B cell (primary cell): ENCODE results near the gene AP1S2. TPM values are rescaled to one million over a fixed set of nuclear protein-coding genes. Genes with fewer than 3 reads are reported as not detected.

Experiments
- ATAC-seq: fragments of 200-7000 bp; cut with Tn5 transposase; one replicate; pipeline ENCODE4 v1.10.0; 2021; ENCODE audit warnings: low read depth, mild to moderate bottlenecking, moderate number of reproducible peaks, moderate library complexity
- CTCF ChIA-PET: fragments of 350-600 bp; sonication (Branson Sonifier 250); formaldehyde crosslinking; loops from one replicate; lab custom pipeline; 2021; ENCODE audit warnings: antibody characterized with exemption, inconsistent platforms; lab: Charles Lee
- POLR2A ChIA-PET: fragments of 350-600 bp; sonication (Branson Sonifier 250); formaldehyde crosslinking; loops from one replicate; lab custom pipeline; 2021; ENCODE audit warnings: antibody characterized with exemption; lab: Charles Lee
- DNase-seq: peaks from one replicate; pipeline ENCODE4 v3.0.0; 2013
- H2AFZ ChIP-seq: 2 replicates; pipeline ENCODE4 v1.6.1; 2012; ENCODE audit warnings: mild to moderate bottlenecking, low read depth, low read length; ENCODE audit not compliant: insufficient read depth, poor library complexity, severe bottlenecking
- H3K27ac ChIP-seq, 2 donors: 1 replicate in 1 of 2; 2 replicates in 1 of 2; pipeline ENCODE4 v1.5.1; 2012 to 2013; ENCODE audit warnings: low read length in 2 of 2, mild to moderate bottlenecking in 2 of 2, moderate library complexity in 1 of 2
- H3K27me3 ChIP-seq, 4 experiments: fragments of 200-600 bp in 1 of 4; sonication (generic) in 1 of 4; replicated peaks in 1 of 4; 1 replicate in 2 of 4; 2 replicates in 2 of 4; pipeline versions ENCODE4 v1.6.1 to v1.7.0; 2013 to 2016; ENCODE audit warnings: low read length in 3 of 4, mild to moderate bottlenecking in 2 of 4, mixed read lengths in 1 of 4, moderate library complexity in 1 of 4; ENCODE audit not compliant: insufficient read depth in 4 of 4, control insufficient read depth in 3 of 4; ENCODE audit errors: control extremely low read depth in 1 of 4
- H3K36me3 ChIP-seq, 2 experiments: replicated peaks in 1 of 2; 1 replicate in 1 of 2; 2 replicates in 1 of 2; pipeline versions ENCODE4 v1.6.1 to v1.7.1; 2013; ENCODE audit warnings: low read length in 1 of 2; ENCODE audit not compliant: insufficient read depth in 2 of 2, control insufficient read depth in 1 of 2; ENCODE audit errors: control extremely low read depth in 1 of 2, extremely low read depth in 1 of 2
- H3K4me1 ChIP-seq, 2 donors: fragments of 200-600 bp in 1 of 2; sonication (generic) in 1 of 2; 1 replicate in 1 of 2; 2 replicates in 1 of 2; pipeline versions ENCODE4 v1.5.1 to v1.6.1; 2013 to 2017; ENCODE audit warnings: low read length in 2 of 2; ENCODE audit not compliant: control insufficient read depth in 2 of 2, insufficient read depth in 2 of 2
- H3K4me2 ChIP-seq: replicated peaks from 2 replicates; pipeline ENCODE3; 2012; ENCODE audit warnings: mild to moderate bottlenecking, low read depth, low read length; ENCODE audit not compliant: poor library complexity, severe bottlenecking
- H3K4me3 ChIP-seq, 5 experiments: fragments of 200-600 bp in 1 of 5; sonication (generic) in 1 of 5; 1 replicate in 3 of 5; 2 replicates in 2 of 5; pipeline versions ENCODE4 v1.5.1 to v1.7.0; 2011 to 2016; ENCODE audit warnings: low read length in 4 of 5, mild to moderate bottlenecking in 4 of 5, low read depth in 2 of 5, control low read depth in 1 of 5, moderate library complexity in 1 of 5; ENCODE audit not compliant: insufficient read depth in 1 of 5; ENCODE audit errors: control extremely low read depth in 1 of 5, extremely low read depth in 1 of 5
- H3K79me2 ChIP-seq: fragments of 200-600 bp; sonication (generic); one replicate; pipeline ENCODE4 v1.6.0; 2016; ENCODE audit warnings: low read length; ENCODE audit not compliant: control insufficient read depth, insufficient read depth
- H3K9ac ChIP-seq: fragments of 200-600 bp; sonication (generic); 2 replicates; pipeline ENCODE4 v1.6.1; 2017; ENCODE audit warnings: mild to moderate bottlenecking, low read length, moderate library complexity
- H3K9me3 ChIP-seq, 3 donors: one replicate each; pipeline versions ENCODE4 v1.6.1 to v1.7.1; 2013; ENCODE audit warnings: low read length in 2 of 3; ENCODE audit not compliant: control insufficient read depth in 2 of 3, insufficient read depth in 1 of 3; ENCODE audit errors: control extremely low read depth in 1 of 3
- H4K20me1 ChIP-seq: 2 replicates; pipeline ENCODE4 v1.6.0; 2012; ENCODE audit warnings: mild to moderate bottlenecking, low read length; ENCODE audit not compliant: insufficient read depth, control insufficient read depth, poor library complexity, severe bottlenecking
- H3K27ac Mint-ChIP-seq: one replicate; pipeline ENCODE4 v1.8.0; 2021; ENCODE audit warnings: mixed read lengths
- H3K27me3 Mint-ChIP-seq: one replicate; pipeline ENCODE4 v1.8.0; 2021; ENCODE audit warnings: mixed read lengths
- H3K4me1 Mint-ChIP-seq: one replicate; pipeline ENCODE4 v1.8.0; 2021; ENCODE audit warnings: mixed read lengths
- H3K4me3 Mint-ChIP-seq: one replicate; pipeline ENCODE4 v1.8.0; 2021; ENCODE audit warnings: mixed read lengths
- H3K9me3 Mint-ChIP-seq: one replicate; pipeline ENCODE4 v1.8.0; 2022; ENCODE audit warnings: mixed read lengths; ENCODE audit not compliant: insufficient read depth
- EZH2 ChIP-seq: IDR thresholded peaks from 2 replicates; pipeline ENCODE4 v1.6.1; 2012; ENCODE audit warnings: borderline replicate concordance, low read depth, mild to moderate bottlenecking, moderate library complexity, low read length; ENCODE audit not compliant: insufficient read depth, poor library complexity, severe bottlenecking
- WGBS: methylation state at CpG from one replicate; pipeline ENCODE4 v1.1.5; 2013; ENCODE audit warnings: missing lambda C conversion rate; ENCODE audit not compliant: insufficient coverage; 5-methylcytosine and 5-hydroxymethylcytosine counted together
- intact Hi-C: fragments of 100-400 bp; cut with micrococcal nuclease; formaldehyde crosslinking; loops from one replicate; pipeline ENCODE4 v1.10.0; 2022
- polyA plus RNA-seq: library from polyadenylated mRNA; depleted of rRNA; stranded (reverse); fragments of >200 nt; gene quantifications from 2 replicates; pipeline ENCODE4 v1.2.3, GENCODE V29; 2012
- total RNA-seq, 2 donors: library from RNA; stranded (reverse); fragments of 120-200 nt in 1 of 2; gene quantifications; 1 replicate in 1 of 2; 2 replicates in 1 of 2; pipeline versions ENCODE4 v1.2.3 to v1.2.4, GENCODE V29; 2013 to 2022
- TF ChIP-seq, protein P1 (sequence below): fragments of 200-600 bp; IDR thresholded peaks from one replicate; pipeline ENCODE4 v1.8.0; 2022; ENCODE audit warnings: antibody characterized with exemption, mild to moderate bottlenecking

AP1S2 gene
- total and polyA plus RNA-seq, 2 donors (not counting 1 experiment from before 2014, with no cell fraction given) = 23.9 to 37.8 TPM

DNA sequence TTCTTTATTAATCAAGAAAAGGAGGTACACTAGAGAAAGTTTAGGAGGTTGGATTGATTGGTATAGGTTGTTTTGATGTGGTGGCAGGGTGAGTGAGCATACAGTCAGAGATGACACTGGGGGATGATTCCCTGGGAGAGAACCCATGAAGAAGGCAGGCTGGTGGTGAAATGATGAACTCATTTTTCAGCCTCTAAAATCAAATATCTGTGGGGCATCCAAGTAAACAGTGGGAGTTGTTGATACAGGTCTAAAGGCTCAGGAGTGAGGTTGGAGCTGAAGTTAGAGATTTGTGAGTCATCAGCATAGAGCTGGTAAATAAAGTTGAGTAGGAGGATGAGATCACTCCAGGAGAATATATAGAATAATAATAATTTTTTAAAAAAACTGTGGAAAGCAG lies 10.0 kb upstream of the AP1S2 start:
- no peak overlapping the region for H2AFZ ChIP-seq
- no peak overlapping the region for H3K27ac ChIP-seq
- no peak overlapping the region for H3K4me3 ChIP-seq
- H3K27me3 ChIP-seq = no peaks in the 10 kb centered on the region
- no peak for TF ChIP-seq EZH2
- TF ChIP-seq, protein P1, sequence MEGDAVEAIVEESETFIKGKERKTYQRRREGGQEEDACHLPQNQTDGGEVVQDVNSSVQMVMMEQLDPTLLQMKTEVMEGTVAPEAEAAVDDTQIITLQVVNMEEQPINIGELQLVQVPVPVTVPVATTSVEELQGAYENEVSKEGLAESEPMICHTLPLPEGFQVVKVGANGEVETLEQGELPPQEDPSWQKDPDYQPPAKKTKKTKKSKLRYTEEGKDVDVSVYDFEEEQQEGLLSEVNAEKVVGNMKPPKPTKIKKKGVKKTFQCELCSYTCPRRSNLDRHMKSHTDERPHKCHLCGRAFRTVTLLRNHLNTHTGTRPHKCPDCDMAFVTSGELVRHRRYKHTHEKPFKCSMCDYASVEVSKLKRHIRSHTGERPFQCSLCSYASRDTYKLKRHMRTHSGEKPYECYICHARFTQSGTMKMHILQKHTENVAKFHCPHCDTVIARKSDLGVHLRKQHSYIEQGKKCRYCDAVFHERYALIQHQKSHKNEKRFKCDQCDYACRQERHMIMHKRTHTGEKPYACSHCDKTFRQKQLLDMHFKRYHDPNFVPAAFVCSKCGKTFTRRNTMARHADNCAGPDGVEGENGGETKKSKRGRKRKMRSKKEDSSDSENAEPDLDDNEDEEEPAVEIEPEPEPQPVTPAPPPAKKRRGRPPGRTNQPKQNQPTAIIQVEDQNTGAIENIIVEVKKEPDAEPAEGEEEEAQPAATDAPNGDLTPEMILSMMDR = no peak
- no peak overlapping the region for H3K9ac ChIP-seq
- POLR2A ChIA-PET = no interaction called here
- peaks cover 3 to 5% of the 10 kb centered on the region in 2 donors for H3K4me1 ChIP-seq
- Mint-ChIP-seq H3K9me3 (no peaks in the 10 kb centered on the region), H3K27ac (no peak overlapping the region), H3K4me3 (no peak overlapping the region), H3K4me1 (no peaks in the 10 kb centered on the region), H3K27me3 (no peaks in the 10 kb centered on the region)
- no peak overlapping the region for H3K4me2 ChIP-seq
- CTCF ChIA-PET = no interaction called here
- H4K20me1 ChIP-seq = no peaks in the 10 kb centered on the region
- no peaks in the 10 kb centered on the region for H3K9me3 ChIP-seq
- intact Hi-C loops = no loop called here
- H3K79me2 ChIP-seq = no peaks in the 10 kb centered on the region
- no peaks in the 10 kb centered on the region for H3K36me3 ChIP-seq
- ATAC-seq (no peak), DNase-seq (no peak)

DNA sequence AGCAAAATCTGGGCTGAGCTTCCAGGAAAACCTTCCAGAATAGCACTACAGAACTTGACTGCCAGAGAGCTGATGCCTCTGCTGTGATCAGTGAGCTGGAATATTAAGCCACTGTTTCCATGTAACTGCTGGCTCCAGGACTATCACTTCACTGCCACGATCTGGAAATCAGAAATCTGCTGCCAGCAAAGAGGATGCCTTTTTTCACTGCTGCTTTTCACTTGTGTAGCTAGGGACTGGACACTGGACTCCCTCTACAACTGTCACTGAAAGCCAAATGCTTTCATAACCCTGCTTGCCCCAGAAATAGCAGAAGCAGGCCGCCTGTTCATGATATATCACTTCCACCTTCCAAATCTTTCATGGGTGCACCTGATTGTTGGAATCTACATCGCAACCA lies 9.4 kb upstream of the AP1S2 start:
- POLR2A ChIA-PET = no interaction called here
- 80% methylated on average over 1 of the region's 3 CpGs for WGBS

More for the DNA sequence above, 9.4 kb upstream of the AP1S2 start:
- no peaks in the 10 kb centered on the region for H3K9me3 Mint-ChIP-seq
- no peak overlapping the region for H2AFZ ChIP-seq
- no peak overlapping the region for H3K4me3 ChIP-seq
- no peaks in the 10 kb centered on the region for H4K20me1 ChIP-seq
- H3K27me3 ChIP-seq = no peaks in the 10 kb centered on the region
- H3K36me3 ChIP-seq = no peaks in the 10 kb centered on the region
- no peak overlapping the region for H3K4me3 Mint-ChIP-seq
- ATAC-seq (no peak), DNase-seq (no peak)
- H3K27ac Mint-ChIP-seq = no peak overlapping the region
- H3K9ac ChIP-seq = no peak overlapping the region
- H3K27ac ChIP-seq = no peak overlapping the region
- TF ChIP-seq, protein P1 = no peak
- no peak for TF ChIP-seq EZH2
- peaks cover 3 to 5% of the 10 kb centered on the region in 2 donors for H3K4me1 ChIP-seq
- H3K79me2 ChIP-seq = no peaks in the 10 kb centered on the region
- no peaks in the 10 kb centered on the region for H3K4me1 Mint-ChIP-seq
- no peak overlapping the region for H3K4me2 ChIP-seq
- H3K27me3 Mint-ChIP-seq = no peaks in the 10 kb centered on the region
- H3K9me3 ChIP-seq = no peaks in the 10 kb centered on the region
- CTCF ChIA-PET = no interaction called here
- intact Hi-C loops = no loop called here
